Measurements from ENCODE around the gene SPR. TPM values are rescaled to one million over a fixed set of nuclear protein-coding genes. Genes with fewer than 3 reads are reported as not detected.
A peak's percentile ranks its signal among the peaks of the same experiment; 100 is the strongest.

Gene SPR
- total RNA-seq, 1 experiment from 2014 or later, result 18.1 TPM

GRCh38 chr2:72891091-72891818 lies 4.0 kb downstream of the SPR start:
- Mint-ChIP-seq H3K27me3 (ENCODE audit: insufficient read depth, unreplicated experiment) (no peaks in the 10 kb centered on the region), H3K36me3 (ENCODE audit: insufficient read depth, unreplicated experiment) (peaks cover 9% of the 10 kb centered on the region), H3K9me3 (ENCODE audit: unreplicated experiment) (no peaks in the 10 kb centered on the region), H3K27ac (ENCODE audit: low read depth, unreplicated experiment) (no peak overlapping the region), H3K4me1 (ENCODE audit: insufficient read depth, unreplicated experiment) (peaks cover 34% of the 10 kb centered on the region), H3K4me3 (ENCODE audit: unreplicated experiment) (no peak overlapping the region)
- POLR2A ChIA-PET, result no interaction called here
- BruUV-seq (replicated peaks), result no TSS peak
- intact Hi-C loops (cut with micrococcal nuclease), result loop anchor here (5.0 kb wide), 1 partner anchor 181 kb away; the partner anchor contains the start of gene SFXN5
- CTCF ChIA-PET, result interaction anchor here (0.6 to 6.4 kb wide), 16 partner anchors 11 to 370 kb away, joined by 3 to 90 read pairs (median 4); no protein-coding TSS in a partner anchor
- DNase-seq (ENCODE audit: unreplicated experiment), result no peak
- no peak for TF ChIP-seq CTCF (IDR thresholded peaks at IDR 0.05; ENCODE audit: unreplicated experiment)

GRCh38 chr2:72892506-72893173 lies 5.4 kb downstream of the SPR start:
- POLR2A ChIA-PET, result interaction anchor here (0.6 to 1.0 kb wide), 3 partner anchors 33 to 271 kb away, joined by 3 to 5 read pairs (median 4); no protein-coding TSS in a partner anchor
- BruUV-seq (replicated peaks), result no TSS peak
- Mint-ChIP-seq H3K9me3 (ENCODE audit: unreplicated experiment) (no peaks in the 10 kb centered on the region), H3K4me3 (ENCODE audit: unreplicated experiment) (no peak overlapping the region), H3K27ac (ENCODE audit: low read depth, unreplicated experiment) (no peak overlapping the region), H3K27me3 (ENCODE audit: insufficient read depth, unreplicated experiment) (no peaks in the 10 kb centered on the region), H3K4me1 (ENCODE audit: insufficient read depth, unreplicated experiment) (peaks cover 28% of the 10 kb centered on the region), H3K36me3 (ENCODE audit: insufficient read depth, unreplicated experiment) (peaks cover 9% of the 10 kb centered on the region)
- DNase-seq (ENCODE audit: unreplicated experiment), result peak; percentile 71
- CTCF ChIA-PET, result interaction anchor here (0.5 to 6.4 kb wide), 54 partner anchors 9 to 1696 kb away, joined by 3 to 90 read pairs (median 4); partner anchors contain the start of gene SFXN5
- intact Hi-C loops (cut with micrococcal nuclease), result loop anchor here (1.0 to 5.0 kb wide), 5 partner anchors 43 to 285 kb away; partner anchors contain the start of gene SFXN5
- peak; percentile 77 for TF ChIP-seq CTCF (IDR thresholded peaks at IDR 0.05; ENCODE audit: unreplicated experiment)

- ChIA-PET CTCF (interaction anchor here (0.6 to 6.4 kb wide), 28 partner anchors 8 to 1749 kb away, joined by 3 to 90 read pairs (median 4); no protein-coding TSS in a partner anchor), POLR2A (no interaction called here)
- Mint-ChIP-seq H3K27me3 (ENCODE audit: insufficient read depth, unreplicated experiment) (no peaks in the 10 kb centered on the region), H3K4me1 (ENCODE audit: insufficient read depth, unreplicated experiment) (peaks cover 19% of the 10 kb centered on the region), H3K27ac (ENCODE audit: low read depth, unreplicated experiment) (no peak overlapping the region), H3K9me3 (ENCODE audit: unreplicated experiment) (no peaks in the 10 kb centered on the region), H3K4me3 (ENCODE audit: unreplicated experiment) (no peak overlapping the region), H3K36me3 (ENCODE audit: insufficient read depth, unreplicated experiment) (peaks cover 9% of the 10 kb centered on the region)
- BruUV-seq (replicated peaks), result no TSS peak
- TF ChIP-seq CTCF (IDR thresholded peaks at IDR 0.05; ENCODE audit: unreplicated experiment), result peak; percentile 41
- intact Hi-C loops (cut with micrococcal nuclease), result loop anchor here (1.0 to 5.0 kb wide), 2 partner anchors 179 to 284 kb away; partner anchors contain the start of gene SFXN5
- DNase-seq (ENCODE audit: unreplicated experiment), result peak; percentile 40
Measured at GRCh38 chr2:72893594-72894319, 6.5 kb downstream of the SPR start.

Data from MCF 10A (cell line).